Cardiac muscle cell (in vitro differentiated cells and primary cell): Measurements from ENCODE around the gene DOC2B. TPM values are rescaled to one million over a fixed set of nuclear protein-coding genes. Genes with fewer than 3 reads are reported as not detected.

Source experiments
- DNase-seq, 2 donors: peaks; one replicate each; pipeline versions ENCODE4 v3.0.0 to v3.0.0-alpha.2; 2010 to 2017; ENCODE audit warnings: low read depth in 1 of 2, low spot score in 1 of 2
- H3K27ac ChIP-seq: fragments of 200-600 bp; sonication (generic); 2 replicates; pipeline ENCODE4 v1.5.1; 2016
- H3K27me3 ChIP-seq: fragments of 200-600 bp; sonication (generic); 2 replicates; pipeline ENCODE4 v1.6.0; 2016; ENCODE audit warnings: control low read depth
- H3K36me3 ChIP-seq: fragments of 200-600 bp; sonication (generic); 2 replicates; pipeline ENCODE4 v1.5.1; 2016; ENCODE audit warnings: control low read depth
- H3K4me1 ChIP-seq: fragments of 200-600 bp; sonication (generic); 2 replicates; pipeline ENCODE4 v1.8.1; 2017; ENCODE audit warnings: low read depth, mild to moderate bottlenecking, mixed run types
- H3K4me3 ChIP-seq: fragments of 200-600 bp; sonication (generic); 2 replicates; pipeline ENCODE4 v1.5.1; 2016; ENCODE audit warnings: mild to moderate bottlenecking
- H3K9me3 ChIP-seq: fragments of 200-600 bp; sonication (generic); 2 replicates; pipeline ENCODE4 v1.5.1; 2017; ENCODE audit warnings: low read depth, mild to moderate bottlenecking, control low read depth
- polyA plus RNA-seq: library from polyadenylated mRNA; unstranded; fragments of >200 nt; fragmentation: Nextera tagmentation; extraction: Ambion mirVana; gene quantifications from 2 replicates; pipeline ENCODE4 v1.2.1, GENCODE V29; 2016
- total RNA-seq: library from RNA; depleted of rRNA; stranded (reverse); fragments of >200 nt; gene quantifications from 2 replicates; pipeline ENCODE4 v1.2.3, GENCODE V29; 2016
- TF ChIP-seq, protein P1 (sequence below): IDR thresholded peaks from 2 replicates; pipeline ENCODE4 v1.5.1; 2012; ENCODE audit warnings: low read depth, mild to moderate bottlenecking, low read length

Gene DOC2B
- total and polyA plus RNA-seq, 2 experiments from 2014 or later = 0.21 to 1.6 TPM

DNA sequence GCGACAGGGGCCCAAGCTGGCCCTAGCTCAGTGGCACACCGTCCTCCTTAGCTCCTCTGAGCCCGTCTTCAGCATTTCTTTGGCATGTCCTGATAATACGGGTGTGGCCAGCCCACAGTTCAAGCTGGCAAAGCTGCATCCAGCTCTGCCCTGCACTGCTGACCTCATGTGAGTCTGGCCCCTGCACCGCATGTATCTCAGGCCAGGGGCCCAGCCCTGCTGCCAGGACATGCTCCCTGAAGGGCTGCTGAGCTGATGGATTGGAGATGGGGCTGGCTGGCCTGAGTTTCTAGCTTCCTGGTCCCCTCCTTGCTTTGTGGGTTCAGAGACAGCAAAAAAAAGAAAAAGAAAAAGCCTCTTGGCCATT is 2.4 kb downstream of the DOC2B start:
- H3K9me3 ChIP-seq = no peaks in the 10 kb centered on the region
- peaks cover 47% of the 10 kb centered on the region for H3K27me3 ChIP-seq

DNA sequence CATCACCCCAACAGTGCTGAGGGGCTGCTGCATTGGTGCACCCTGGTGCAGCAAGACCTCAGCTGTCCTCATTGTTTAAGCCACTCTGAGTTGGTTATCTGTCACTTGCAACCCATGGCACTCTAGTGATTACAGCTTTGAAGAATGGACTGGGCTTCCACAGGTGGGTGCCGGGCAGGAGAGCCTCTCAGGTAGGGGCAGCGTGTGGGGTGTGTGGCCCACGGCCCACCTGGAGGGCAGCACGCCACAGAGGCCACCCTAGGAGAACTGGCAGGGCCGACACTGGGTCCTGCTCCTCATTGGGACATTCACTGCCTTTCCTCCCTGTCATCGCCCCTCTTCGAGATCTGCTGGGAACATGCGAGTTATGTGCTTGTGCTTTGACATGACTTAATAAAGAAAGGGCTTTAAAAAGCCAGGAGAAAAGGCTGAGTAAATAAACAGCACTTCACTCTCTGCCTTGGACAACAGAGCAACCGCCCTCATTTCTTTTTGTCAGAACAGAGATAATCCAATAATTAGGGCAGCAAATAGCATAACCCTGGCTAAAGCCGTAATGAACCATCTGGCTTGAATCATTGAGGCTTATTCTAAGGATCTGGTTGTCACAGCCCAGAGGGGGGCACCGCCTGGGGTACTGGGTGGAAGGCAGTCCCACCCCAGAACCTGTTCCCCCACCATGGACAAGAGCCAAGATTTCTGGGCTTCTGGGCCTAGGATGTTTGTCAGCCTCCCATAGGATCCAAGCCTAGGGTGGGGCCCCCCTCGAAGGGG is 3.0 kb downstream of the DOC2B start:
- Histone ChIP-seq H3K27ac (no peak overlapping the region), H3K4me1 (peaks cover 8% of the 10 kb centered on the region)

More for the DNA sequence above, 2.4 kb downstream of the DOC2B start:
- TF ChIP-seq, protein P1, sequence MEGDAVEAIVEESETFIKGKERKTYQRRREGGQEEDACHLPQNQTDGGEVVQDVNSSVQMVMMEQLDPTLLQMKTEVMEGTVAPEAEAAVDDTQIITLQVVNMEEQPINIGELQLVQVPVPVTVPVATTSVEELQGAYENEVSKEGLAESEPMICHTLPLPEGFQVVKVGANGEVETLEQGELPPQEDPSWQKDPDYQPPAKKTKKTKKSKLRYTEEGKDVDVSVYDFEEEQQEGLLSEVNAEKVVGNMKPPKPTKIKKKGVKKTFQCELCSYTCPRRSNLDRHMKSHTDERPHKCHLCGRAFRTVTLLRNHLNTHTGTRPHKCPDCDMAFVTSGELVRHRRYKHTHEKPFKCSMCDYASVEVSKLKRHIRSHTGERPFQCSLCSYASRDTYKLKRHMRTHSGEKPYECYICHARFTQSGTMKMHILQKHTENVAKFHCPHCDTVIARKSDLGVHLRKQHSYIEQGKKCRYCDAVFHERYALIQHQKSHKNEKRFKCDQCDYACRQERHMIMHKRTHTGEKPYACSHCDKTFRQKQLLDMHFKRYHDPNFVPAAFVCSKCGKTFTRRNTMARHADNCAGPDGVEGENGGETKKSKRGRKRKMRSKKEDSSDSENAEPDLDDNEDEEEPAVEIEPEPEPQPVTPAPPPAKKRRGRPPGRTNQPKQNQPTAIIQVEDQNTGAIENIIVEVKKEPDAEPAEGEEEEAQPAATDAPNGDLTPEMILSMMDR = no peak
- Histone ChIP-seq H3K4me3 (no peak overlapping the region), H3K36me3 (no peaks in the 10 kb centered on the region), H3K4me1 (peaks cover 8% of the 10 kb centered on the region), H3K27ac (no peak overlapping the region)
- no peak for DNase-seq

DNA sequence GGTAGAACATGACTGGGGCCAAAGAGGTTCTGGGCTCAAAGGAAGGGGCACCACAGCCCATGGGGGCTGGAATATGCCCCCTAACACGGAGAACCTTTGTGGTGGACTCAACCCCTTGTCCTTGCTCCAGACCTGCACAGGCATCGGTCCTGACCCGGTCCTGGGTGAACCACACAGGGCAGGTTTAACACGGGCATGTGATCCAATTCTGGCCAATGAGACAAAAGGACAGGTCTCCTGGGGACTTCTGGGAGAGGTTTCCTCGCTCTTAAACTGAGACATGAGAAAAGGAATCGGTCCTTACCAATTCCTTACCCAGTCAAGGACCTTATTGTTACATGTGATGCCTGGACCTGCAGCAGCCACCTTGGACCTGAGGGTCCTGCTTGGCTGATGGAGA is 3.7 kb downstream of the DOC2B start:
- TF ChIP-seq, protein P1 = no peak
- H3K9me3 ChIP-seq = no peaks in the 10 kb centered on the region
- no peaks in the 10 kb centered on the region for H3K36me3 ChIP-seq
- DNase-seq = no peak
- peaks cover 8% of the 10 kb centered on the region for H3K4me1 ChIP-seq
- peaks cover 34% of the 10 kb centered on the region for H3K27me3 ChIP-seq
- H3K4me3 ChIP-seq = no peak overlapping the region
- no peak overlapping the region for H3K27ac ChIP-seq

More for the DNA sequence above, 3.0 kb downstream of the DOC2B start:
- no peak for DNase-seq
- H3K36me3 ChIP-seq = no peaks in the 10 kb centered on the region
- H3K4me3 ChIP-seq = no peak overlapping the region
- H3K27me3 ChIP-seq = peaks cover 41% of the 10 kb centered on the region
- TF ChIP-seq, protein P1 = no peak
- H3K9me3 ChIP-seq = no peaks in the 10 kb centered on the region

DNA sequence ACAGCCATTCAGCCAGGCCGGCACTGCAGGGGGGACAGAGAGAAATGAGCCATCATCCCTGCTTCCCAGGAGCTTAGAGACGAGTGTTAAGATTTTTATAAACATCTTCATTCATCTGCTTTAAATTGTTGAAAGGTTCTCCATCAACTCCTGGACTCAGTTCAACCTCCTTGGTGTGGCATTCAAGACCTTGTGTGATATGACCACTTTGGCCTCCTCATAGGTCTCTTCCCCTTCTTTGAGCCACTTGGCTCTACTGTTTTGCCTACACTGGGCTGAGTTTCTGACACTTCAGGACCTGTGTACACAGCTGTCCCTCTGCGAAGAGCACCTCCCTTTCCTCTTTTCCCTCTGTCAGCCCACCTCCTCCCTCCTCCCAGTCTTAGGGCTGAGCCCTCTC is 4.3 kb downstream of the DOC2B start:
- Histone ChIP-seq H3K36me3 (no peaks in the 10 kb centered on the region), H3K4me1 (peaks cover 8% of the 10 kb centered on the region), H3K4me3 (no peak overlapping the region), H3K27ac (no peak overlapping the region), H3K9me3 (no peaks in the 10 kb centered on the region), H3K27me3 (peaks cover 28% of the 10 kb centered on the region)
- no peak for DNase-seq
- TF ChIP-seq, protein P1 = no peak

DNA sequence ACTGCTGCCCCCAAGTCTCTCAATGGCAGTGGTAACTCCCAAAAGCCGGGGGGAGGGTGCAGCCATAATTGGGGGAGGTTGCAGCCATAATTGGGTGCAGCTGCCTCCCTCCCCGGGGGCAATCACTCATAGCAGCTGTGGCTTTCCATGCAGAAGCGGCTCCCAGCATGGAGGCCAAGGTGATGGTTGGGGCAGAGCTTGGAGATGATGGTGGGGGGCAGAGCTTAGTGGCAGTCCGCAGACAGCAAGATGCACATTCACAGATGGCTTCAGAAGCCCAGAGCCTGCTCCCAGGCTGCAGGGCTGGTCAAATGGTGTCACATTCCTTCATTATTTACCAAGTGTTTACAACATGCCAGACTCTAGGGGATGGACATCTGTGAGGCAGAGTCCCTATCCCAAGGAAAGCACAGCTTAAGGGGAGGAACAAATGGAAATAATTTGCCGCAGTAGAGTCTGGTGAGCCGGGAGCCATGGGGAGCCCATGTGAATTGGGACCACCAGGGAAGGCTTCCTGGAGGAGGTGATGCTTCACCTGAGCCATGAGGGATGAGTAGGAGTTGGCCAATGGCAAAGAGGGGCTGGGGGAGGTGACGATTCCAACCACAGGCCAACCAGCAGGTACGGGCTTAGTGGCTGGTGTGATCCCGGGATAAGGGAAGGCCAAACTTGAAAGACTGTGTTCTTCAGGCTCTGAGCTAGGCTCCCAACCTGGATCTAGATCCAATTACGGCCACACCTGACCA is 8.1 kb downstream of the DOC2B start:
- Histone ChIP-seq H3K9me3 (no peaks in the 10 kb centered on the region), H3K27me3 (no peaks in the 10 kb centered on the region), H3K36me3 (no peaks in the 10 kb centered on the region), H3K4me3 (no peak overlapping the region), H3K4me1 (peaks cover 8% of the 10 kb centered on the region), H3K27ac (no peak overlapping the region)
- TF ChIP-seq, protein P1 = no peak
- no peak for DNase-seq
